ENCODE data around the gene BCL10.

The BCL10 gene

GRCh38 chr1:85276215-85276977 lies at the start of gene BCL10:
Gene BCL10, minus strand, starts transcription at chr1:85276632. Its CDS starts 280 bp downstream, at chr1:85276352.
- DNase-seq (ENCODE audit: low read depth in 3 of 3, low spot score in 1 of 3) = peak; percentile 93 to 95 (median 94)

DNA sequence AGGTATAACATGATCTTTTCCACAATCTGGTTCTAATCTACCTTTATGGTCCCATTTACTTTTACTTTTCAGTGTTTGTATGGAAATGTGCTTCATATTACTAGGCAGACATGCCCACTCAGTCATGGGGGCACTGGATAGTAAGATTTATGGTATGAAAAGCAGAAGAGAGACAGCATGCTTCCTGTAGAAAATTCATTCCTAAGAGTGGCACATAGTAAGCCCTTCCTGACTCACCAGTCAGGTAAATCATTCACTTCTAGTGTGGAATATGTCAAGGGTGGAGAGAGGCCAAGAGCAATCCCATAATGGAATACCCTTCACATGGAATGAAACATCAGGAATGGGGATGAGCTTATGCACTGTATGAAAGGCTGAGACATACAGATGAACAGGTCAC lies 49.5 kb upstream of the BCL10 start:
- DNase-seq (ENCODE audit: low read depth in 3 of 3, low spot score in 1 of 3) = no peak

- DNase-seq (ENCODE audit: low read depth in 3 of 3, low spot score in 1 of 3) = no peak
Observed at GRCh38 chr1:85323770-85324169, 47.3 kb upstream of the BCL10 start.

- DNase-seq (ENCODE audit: low read depth in 3 of 3, low spot score in 1 of 3) = no peak
Observed at GRCh38 chr1:85322655-85323054, 46.2 kb upstream of the BCL10 start.

GRCh38 chr1:85321237-85321964 lies 45.0 kb upstream of the BCL10 start:
- DNase-seq (ENCODE audit: low read depth in 3 of 3, low spot score in 1 of 3) = no peak

DNA sequence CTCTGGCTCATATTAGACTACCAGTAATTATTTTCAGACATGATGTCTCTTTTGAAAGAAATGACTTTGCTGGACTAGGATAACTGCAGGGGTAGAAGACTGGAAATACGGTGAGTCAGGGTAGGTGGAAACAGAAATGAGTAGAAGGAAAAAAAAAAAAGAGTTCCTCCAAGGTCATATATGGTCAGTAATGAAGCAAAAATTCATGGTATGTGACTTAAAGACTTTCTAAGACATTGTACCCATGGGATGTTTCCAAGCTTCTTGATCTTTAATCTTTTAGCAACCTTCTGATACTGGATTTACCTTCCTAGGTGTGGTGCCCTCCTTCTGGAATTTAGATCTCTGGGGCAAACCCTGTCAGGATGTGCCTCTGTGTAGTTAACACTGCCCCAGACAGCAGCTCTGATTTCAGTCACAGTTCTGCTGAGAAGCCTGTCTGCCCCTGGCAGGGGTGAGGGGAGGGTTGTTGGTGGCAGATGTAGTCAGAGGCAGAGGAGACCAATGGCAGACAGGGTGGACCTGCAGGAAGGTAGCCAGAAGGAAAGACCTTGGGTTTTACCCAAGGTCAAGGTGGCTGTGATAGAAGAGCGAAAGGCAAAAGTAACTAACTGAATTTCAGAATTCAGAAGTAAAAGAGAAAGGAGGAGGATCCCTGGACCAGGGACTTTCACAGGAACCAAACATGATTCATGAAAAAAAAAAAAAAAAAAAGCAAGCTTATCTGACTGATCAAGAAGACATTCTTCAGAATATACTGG lies 44.1 kb upstream of the BCL10 start:
- no peak for DNase-seq (ENCODE audit: low read depth in 3 of 3, low spot score in 1 of 3)

DNA sequence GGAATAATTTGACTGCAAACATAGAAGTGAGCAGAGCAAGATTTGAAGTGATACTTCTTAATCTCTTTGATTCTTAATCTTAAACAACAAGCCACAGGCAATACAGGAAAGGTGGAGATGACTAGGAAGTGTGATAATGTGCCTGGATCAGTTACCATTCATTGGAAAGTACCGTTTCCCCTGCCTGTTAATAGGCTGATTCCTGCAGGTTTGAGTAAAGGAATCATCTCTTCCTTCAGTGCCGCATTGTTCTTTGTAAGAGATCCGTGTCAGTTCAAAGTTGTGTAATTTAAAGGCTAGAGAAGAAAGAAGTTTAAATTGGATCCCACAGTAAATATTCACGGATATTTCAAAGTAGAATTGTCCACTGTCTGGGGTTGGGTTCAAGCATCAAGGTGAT lies 43.5 kb upstream of the BCL10 start:
- DNase-seq (ENCODE audit: low read depth in 3 of 3, low spot score in 1 of 3) = no peak

GRCh38 chr1:85319491-85319890 lies 43.1 kb upstream of the BCL10 start:
- DNase-seq (ENCODE audit: low read depth in 3 of 3, low spot score in 1 of 3) = no peak

DNA sequence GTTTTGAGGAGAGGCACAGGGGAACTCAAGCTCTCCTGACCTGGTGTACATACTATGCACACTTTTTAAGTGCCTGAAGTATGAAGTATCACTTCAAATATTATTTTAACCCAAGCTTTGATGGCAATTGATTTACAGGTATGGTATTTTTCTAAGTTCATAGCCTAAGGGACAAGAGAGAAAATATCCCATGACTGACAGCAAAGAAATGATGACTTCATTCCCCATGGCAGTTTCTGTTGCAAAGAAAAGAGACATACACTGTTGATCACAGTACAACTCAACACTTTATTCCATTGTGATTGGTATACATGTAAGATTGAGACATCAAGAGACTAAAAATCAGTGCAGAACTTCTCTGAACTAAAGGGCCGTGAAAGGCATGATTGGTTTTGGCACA lies 41.8 kb upstream of the BCL10 start:
- DNase-seq (ENCODE audit: low read depth in 3 of 3, low spot score in 1 of 3) = no peak

DNA sequence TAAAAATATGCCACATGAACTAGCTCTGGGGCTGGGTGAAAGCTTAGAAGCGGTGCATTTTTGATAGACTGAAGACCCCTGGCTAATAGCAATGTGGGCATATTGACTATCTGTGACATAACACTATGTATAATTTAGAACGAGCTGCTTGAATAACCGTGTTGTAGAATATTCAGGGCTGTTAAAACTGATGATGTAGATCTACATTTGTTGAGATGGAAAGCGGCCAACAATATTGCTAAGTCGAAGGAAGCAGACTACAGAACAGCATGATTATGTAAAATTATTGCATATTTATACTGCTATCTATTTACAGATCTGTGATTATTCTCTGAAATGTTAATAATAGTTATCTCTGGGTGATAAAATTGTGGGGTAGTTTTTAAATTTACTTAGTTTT lies 41.1 kb upstream of the BCL10 start:
- no peak for DNase-seq (ENCODE audit: low read depth in 3 of 3, low spot score in 1 of 3)

GRCh38 chr1:85316321-85316720 lies 39.9 kb upstream of the BCL10 start:
- no peak for DNase-seq (ENCODE audit: low read depth in 3 of 3, low spot score in 1 of 3)

DNA sequence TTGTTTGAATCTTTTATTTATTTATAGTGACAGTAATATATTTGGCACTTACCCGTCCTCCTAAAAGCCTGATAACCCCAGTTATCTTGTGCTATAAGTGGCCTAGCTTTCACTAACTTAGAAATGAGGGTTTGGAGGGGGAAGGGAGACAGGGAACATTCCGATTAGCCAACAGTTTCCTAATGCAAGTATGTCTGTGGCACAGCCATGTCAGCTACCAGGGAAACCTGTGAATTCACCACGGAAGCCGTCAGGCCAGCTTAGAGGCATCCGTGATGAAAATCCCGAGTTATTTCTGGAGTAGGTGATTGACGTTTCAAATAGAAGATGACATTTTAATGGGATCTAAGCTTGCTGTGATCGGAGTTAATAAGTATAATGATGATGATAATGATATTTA lies 39.4 kb upstream of the BCL10 start:
- no peak for DNase-seq (ENCODE audit: low read depth in 3 of 3, low spot score in 1 of 3)

- no peak for DNase-seq (ENCODE audit: low read depth in 3 of 3, low spot score in 1 of 3)
Observed at GRCh38 chr1:85314726-85315125, 38.3 kb upstream of the BCL10 start.

DNA sequence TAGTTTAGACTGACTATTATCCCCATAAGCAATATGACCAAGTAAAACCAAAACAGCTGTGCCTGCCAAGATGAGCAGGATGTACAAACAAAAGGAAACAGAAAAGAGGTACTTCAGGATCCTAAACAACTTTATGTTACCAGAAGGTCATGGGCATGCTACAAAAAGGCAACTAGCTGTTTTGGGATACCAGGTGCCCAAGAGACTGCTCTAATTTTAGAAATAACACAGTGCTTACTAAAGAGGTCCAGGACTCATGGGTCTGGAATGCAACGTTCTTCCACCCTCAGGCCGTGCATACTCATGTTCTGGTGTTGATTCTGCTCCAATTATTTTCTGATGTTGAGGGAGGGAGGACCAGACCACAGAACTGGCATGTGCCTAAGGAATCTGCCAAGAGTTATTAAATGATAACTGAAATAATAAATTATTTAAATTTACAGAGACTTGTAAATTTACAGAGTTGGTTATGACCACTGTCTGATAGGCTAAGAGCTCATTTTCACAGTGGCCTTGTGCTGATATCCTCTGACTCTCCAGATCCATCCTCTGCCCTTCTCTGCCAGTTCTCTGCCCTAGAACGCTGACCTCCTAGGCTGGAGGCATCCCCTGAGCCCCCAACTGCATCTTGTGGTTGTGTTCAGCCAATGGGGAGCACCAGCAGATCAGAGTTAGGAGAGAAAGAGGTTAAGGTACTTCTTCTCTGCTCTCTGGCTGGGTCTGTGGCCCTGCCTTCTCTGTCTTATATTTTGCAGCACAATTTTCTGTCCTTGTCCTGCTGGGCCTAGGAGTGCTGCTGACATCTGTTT lies 37.7 kb upstream of the BCL10 start:
- no peak for DNase-seq (ENCODE audit: low read depth in 3 of 3, low spot score in 1 of 3)

- no peak for DNase-seq (ENCODE audit: low read depth in 3 of 3, low spot score in 1 of 3)
Observed at GRCh38 chr1:85311818-85312217, 35.4 kb upstream of the BCL10 start.

GRCh38 chr1:85308833-85309350 lies 32.5 kb upstream of the BCL10 start:
- no peak for DNase-seq (ENCODE audit: low read depth in 3 of 3, low spot score in 1 of 3)

DNA sequence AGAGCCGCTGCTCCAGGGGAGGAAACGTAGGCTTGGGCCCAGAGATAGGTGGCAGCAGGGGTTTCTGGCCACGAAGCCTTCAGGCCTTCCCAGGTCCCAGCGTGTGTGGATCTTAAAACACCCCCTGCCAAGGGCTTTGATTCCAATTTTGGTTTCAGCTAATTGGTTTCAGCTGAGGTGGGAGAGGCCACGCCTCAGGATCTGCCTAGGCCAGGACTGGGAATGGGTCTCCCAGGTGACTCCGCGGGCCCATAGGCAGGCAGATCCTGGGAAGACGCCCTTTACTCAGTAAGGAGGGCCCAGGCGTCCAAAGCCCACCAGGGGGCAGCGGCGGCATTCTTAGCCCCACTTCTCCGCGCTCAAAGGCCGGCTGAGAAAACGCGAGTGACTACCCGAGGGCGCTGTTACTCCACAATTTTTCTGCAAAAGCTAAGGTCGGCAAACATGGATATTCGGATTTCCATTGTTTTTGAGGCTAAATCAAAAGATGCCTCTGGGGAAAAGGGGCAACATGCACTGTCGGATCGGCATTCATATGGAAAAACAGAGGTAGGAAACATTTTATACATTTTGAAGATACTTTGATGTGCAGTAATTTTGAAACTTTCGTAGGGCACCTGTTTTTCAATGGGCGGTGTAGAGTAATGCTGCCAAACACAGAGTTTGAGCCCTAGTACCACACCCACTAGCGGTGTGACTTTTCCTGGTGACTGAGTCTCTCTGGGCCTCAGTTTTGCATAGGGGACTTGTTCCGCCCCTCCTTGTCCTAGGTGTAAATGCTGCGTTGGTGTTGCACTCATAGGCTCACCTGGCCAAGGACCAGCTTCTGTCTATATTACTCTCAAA lies 31.8 kb upstream of the BCL10 start:
- DNase-seq (ENCODE audit: low read depth in 3 of 3, low spot score in 1 of 3) = peak; percentile 5 to 47 (median 19)

- no peak for DNase-seq (ENCODE audit: low read depth in 3 of 3, low spot score in 1 of 3)
Observed at GRCh38 chr1:85306236-85306635, 29.8 kb upstream of the BCL10 start.

DNA sequence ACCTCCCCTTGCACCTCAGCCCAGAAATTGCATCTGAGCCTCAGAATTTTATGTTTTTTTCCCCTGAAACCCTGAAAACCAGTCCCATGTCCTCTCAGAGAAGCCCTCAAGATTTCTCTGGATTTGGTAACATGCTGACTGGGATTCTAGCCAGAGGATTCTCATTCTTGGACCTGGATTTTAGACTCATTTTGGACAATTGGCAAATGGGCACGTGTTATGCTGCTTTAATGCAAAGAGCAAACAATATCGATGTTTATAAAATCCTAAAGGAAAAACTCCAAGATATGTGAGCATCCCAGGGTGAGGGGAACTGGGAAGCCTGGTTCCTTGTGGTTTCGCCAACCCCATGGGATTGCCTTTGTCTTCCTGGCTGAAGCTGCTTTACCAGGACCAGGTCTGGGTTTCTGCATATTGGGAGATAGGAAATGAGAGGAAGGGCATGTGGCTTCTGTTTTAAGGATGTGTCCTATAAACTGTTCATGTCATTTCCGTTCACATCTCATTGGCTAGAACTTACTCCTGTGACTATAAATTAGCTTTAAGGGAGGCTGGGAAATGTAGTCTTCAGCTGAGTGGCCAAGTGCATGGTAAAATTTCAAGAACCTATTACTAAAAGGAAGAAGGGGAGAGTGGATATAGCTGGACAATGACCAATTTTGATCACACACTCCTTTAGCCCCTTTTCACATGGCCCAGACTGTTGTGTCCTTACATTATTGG lies 27.2 kb upstream of the BCL10 start:
- DNase-seq (ENCODE audit: low read depth in 3 of 3, low spot score in 1 of 3) = no peak
